Activated naive CD8-positive, alpha-beta T cell (primary cell): ENCODE measurements around the gene LTC4S.
A peak's percentile ranks its signal among the peaks of the same experiment; 100 is the strongest.

Experiments used
- H3K27ac Mint-ChIP-seq: one replicate; pipeline ENCODE4 v1.8.0; 2021; ENCODE audit warnings: mixed read lengths
- H3K27me3 Mint-ChIP-seq: one replicate; pipeline ENCODE4 v1.8.0; 2021; ENCODE audit warnings: mixed read lengths
- H3K36me3 Mint-ChIP-seq: one replicate; pipeline ENCODE4 v1.8.0; 2021; ENCODE audit warnings: mixed read lengths
- H3K4me1 Mint-ChIP-seq: one replicate; pipeline ENCODE4 v1.8.0; 2021; ENCODE audit warnings: low read depth, mixed read lengths
- H3K4me3 Mint-ChIP-seq: one replicate; pipeline ENCODE4 v1.8.0; 2021; ENCODE audit warnings: mild to moderate bottlenecking, mixed read lengths
- H3K9me3 Mint-ChIP-seq: one replicate; pipeline ENCODE4 v1.8.0; 2021; ENCODE audit warnings: low read depth, mixed read lengths

The LTC4S gene

GRCh38 chr5:179766021-179766725 lies 27.6 kb upstream of the LTC4S start:
- H3K27me3 Mint-ChIP-seq, result no peaks in the 10 kb centered on the region
- H3K27ac Mint-ChIP-seq, result no peak overlapping the region
- no peaks in the 10 kb centered on the region for H3K9me3 Mint-ChIP-seq
- no peaks in the 10 kb centered on the region for H3K36me3 Mint-ChIP-seq
- H3K4me3 Mint-ChIP-seq, result no peak overlapping the region
- H3K4me1 Mint-ChIP-seq, result peaks cover 41% of the 10 kb centered on the region

GRCh38 chr5:179766726-179767455 lies 26.9 kb upstream of the LTC4S start:
- Mint-ChIP-seq H3K27ac (peak overlapping the region; percentile 54), H3K27me3 (no peaks in the 10 kb centered on the region), H3K9me3 (no peaks in the 10 kb centered on the region), H3K4me1 (peaks cover 36% of the 10 kb centered on the region), H3K36me3 (no peaks in the 10 kb centered on the region), H3K4me3 (no peak overlapping the region)

- no peaks in the 10 kb centered on the region for H3K9me3 Mint-ChIP-seq
- H3K4me1 Mint-ChIP-seq, result peaks cover 29% of the 10 kb centered on the region
- no peaks in the 10 kb centered on the region for H3K27me3 Mint-ChIP-seq
- no peaks in the 10 kb centered on the region for H3K36me3 Mint-ChIP-seq
- no peak overlapping the region for H3K4me3 Mint-ChIP-seq
- peak overlapping the region; percentile 6 for H3K27ac Mint-ChIP-seq
Measured at GRCh38 chr5:179767496-179768100, 26.2 kb upstream of the LTC4S start.

GRCh38 chr5:179768326-179769085 lies 25.3 kb upstream of the LTC4S start:
- Mint-ChIP-seq H3K4me1 (peaks cover 20% of the 10 kb centered on the region), H3K27ac (peak overlapping the region; percentile 41), H3K4me3 (no peak overlapping the region), H3K27me3 (no peaks in the 10 kb centered on the region), H3K36me3 (no peaks in the 10 kb centered on the region), H3K9me3 (no peaks in the 10 kb centered on the region)

GRCh38 chr5:179769271-179769670 lies 24.5 kb upstream of the LTC4S start:
- Mint-ChIP-seq H3K4me3 (no peak overlapping the region), H3K27me3 (no peaks in the 10 kb centered on the region), H3K9me3 (no peaks in the 10 kb centered on the region), H3K4me1 (peaks cover 20% of the 10 kb centered on the region), H3K36me3 (no peaks in the 10 kb centered on the region), H3K27ac (no peak overlapping the region)

- H3K27ac Mint-ChIP-seq, result no peak overlapping the region
- no peaks in the 10 kb centered on the region for H3K27me3 Mint-ChIP-seq
- no peak overlapping the region for H3K4me3 Mint-ChIP-seq
- no peaks in the 10 kb centered on the region for H3K36me3 Mint-ChIP-seq
- peaks cover 20% of the 10 kb centered on the region for H3K4me1 Mint-ChIP-seq
- H3K9me3 Mint-ChIP-seq, result no peaks in the 10 kb centered on the region
Measured at GRCh38 chr5:179769796-179770195, 24.0 kb upstream of the LTC4S start.

- Mint-ChIP-seq H3K9me3 (no peaks in the 10 kb centered on the region), H3K27ac (no peak overlapping the region), H3K4me3 (no peak overlapping the region), H3K4me1 (peaks cover 11% of the 10 kb centered on the region), H3K27me3 (no peaks in the 10 kb centered on the region), H3K36me3 (no peaks in the 10 kb centered on the region)
Measured at GRCh38 chr5:179771311-179771895, 22.4 kb upstream of the LTC4S start.

GRCh38 chr5:179772351-179772750 lies 21.4 kb upstream of the LTC4S start:
- H3K9me3 Mint-ChIP-seq, result no peaks in the 10 kb centered on the region
- H3K36me3 Mint-ChIP-seq, result no peaks in the 10 kb centered on the region
- peaks cover 8% of the 10 kb centered on the region for H3K4me1 Mint-ChIP-seq
- H3K4me3 Mint-ChIP-seq, result no peak overlapping the region
- H3K27ac Mint-ChIP-seq, result no peak overlapping the region
- H3K27me3 Mint-ChIP-seq, result no peaks in the 10 kb centered on the region

GRCh38 chr5:179773686-179774040 lies 20.1 kb upstream of the LTC4S start:
- Mint-ChIP-seq H3K4me3 (no peak overlapping the region), H3K9me3 (no peaks in the 10 kb centered on the region), H3K4me1 (peaks cover 2% of the 10 kb centered on the region), H3K36me3 (no peaks in the 10 kb centered on the region), H3K27me3 (no peaks in the 10 kb centered on the region), H3K27ac (no peak overlapping the region)

- Mint-ChIP-seq H3K27ac (no peak overlapping the region), H3K4me1 (no peaks in the 10 kb centered on the region), H3K27me3 (no peaks in the 10 kb centered on the region), H3K36me3 (no peaks in the 10 kb centered on the region), H3K4me3 (no peak overlapping the region), H3K9me3 (no peaks in the 10 kb centered on the region)
Measured at GRCh38 chr5:179774442-179774841, 19.3 kb upstream of the LTC4S start.

- Mint-ChIP-seq H3K4me3 (no peak overlapping the region), H3K36me3 (no peaks in the 10 kb centered on the region), H3K27ac (no peak overlapping the region), H3K4me1 (no peaks in the 10 kb centered on the region), H3K27me3 (no peaks in the 10 kb centered on the region), H3K9me3 (no peaks in the 10 kb centered on the region)
Measured at GRCh38 chr5:179776411-179776938, 17.3 kb upstream of the LTC4S start.

- no peak overlapping the region for H3K4me3 Mint-ChIP-seq
- H3K27me3 Mint-ChIP-seq, result no peaks in the 10 kb centered on the region
- no peak overlapping the region for H3K27ac Mint-ChIP-seq
- H3K36me3 Mint-ChIP-seq, result no peaks in the 10 kb centered on the region
- H3K9me3 Mint-ChIP-seq, result no peaks in the 10 kb centered on the region
- H3K4me1 Mint-ChIP-seq, result no peaks in the 10 kb centered on the region
Measured at GRCh38 chr5:179777456-179777855, 16.3 kb upstream of the LTC4S start.

GRCh38 chr5:179777909-179778308 lies 15.9 kb upstream of the LTC4S start:
- Mint-ChIP-seq H3K4me1 (no peaks in the 10 kb centered on the region), H3K36me3 (no peaks in the 10 kb centered on the region), H3K9me3 (no peaks in the 10 kb centered on the region), H3K4me3 (no peak overlapping the region), H3K27ac (no peak overlapping the region), H3K27me3 (no peaks in the 10 kb centered on the region)

GRCh38 chr5:179778591-179778990 lies 15.2 kb upstream of the LTC4S start:
- H3K4me3 Mint-ChIP-seq, result no peak overlapping the region
- H3K27me3 Mint-ChIP-seq, result no peaks in the 10 kb centered on the region
- H3K4me1 Mint-ChIP-seq, result no peaks in the 10 kb centered on the region
- H3K36me3 Mint-ChIP-seq, result no peaks in the 10 kb centered on the region
- H3K27ac Mint-ChIP-seq, result peak overlapping the region; percentile 31
- H3K9me3 Mint-ChIP-seq, result no peaks in the 10 kb centered on the region
